RPMI8226 (cell line): ENCODE data around the gene AKAP8.
"Not testable (repeated sequence)": the region's sequence is repeated elsewhere in the genome, so short reads cannot be mapped to it uniquely, and the experiment has no call there.

Experiments
- DNase-seq: peaks from one replicate; pipeline ENCODE4 v3.0.0-alpha.2; 2015

AKAP8 gene

GRCh38 chr19:15379083-15379998 is at the start of gene AKAP8:
AKAP8 (minus strand) TSS chr19:15379787; CDS start chr19:15379731, 56 bp downstream.
- DNase-seq = peak; percentile 99

GRCh38 chr19:15427991-15428471 is 48.4 kb upstream of the AKAP8 start:
- DNase-seq = no peak

- DNase-seq = no peak
These were observed 47.7 kb upstream of the AKAP8 start for GRCh38 chr19:15427350-15427700.

- DNase-seq = no peak
These were observed 47.1 kb upstream of the AKAP8 start for GRCh38 chr19:15426485-15427349.

GRCh38 chr19:15425321-15425950 is 45.8 kb upstream of the AKAP8 start:
- no peak for DNase-seq

GRCh38 chr19:15424692-15425272 is 45.2 kb upstream of the AKAP8 start:
- DNase-seq = no peak

GRCh38 chr19:15424121-15424520 is 44.5 kb upstream of the AKAP8 start:
- no peak for DNase-seq

GRCh38 chr19:15423130-15423529 is 43.5 kb upstream of the AKAP8 start:
- no peak for DNase-seq

GRCh38 chr19:15422296-15423075 is 42.9 kb upstream of the AKAP8 start:
- DNase-seq = no peak

GRCh38 chr19:15421721-15422260 is 42.2 kb upstream of the AKAP8 start:
- DNase-seq = no peak

GRCh38 chr19:15421136-15421695 is 41.6 kb upstream of the AKAP8 start:
- DNase-seq = no peak

- no peak for DNase-seq
These were observed 39.9 kb upstream of the AKAP8 start for GRCh38 chr19:15419413-15420025.

GRCh38 chr19:15418579-15419412 is 39.2 kb upstream of the AKAP8 start, which contains the start of gene AKAP8L:
AKAP8L (minus strand) TSS chr19:15418988; CDS start chr19:15418923, 65 bp downstream.
- peak; percentile 99 for DNase-seq

GRCh38 chr19:15418231-15418578 is 38.6 kb upstream of the AKAP8 start:
- DNase-seq = no peak

- no peak for DNase-seq
These were observed 38.1 kb upstream of the AKAP8 start for GRCh38 chr19:15417699-15418098.

- DNase-seq = no peak
These were observed 33.2 kb upstream of the AKAP8 start for GRCh38 chr19:15412832-15413231.

- DNase-seq = not testable (repeated sequence)
These were observed 31.8 kb upstream of the AKAP8 start for GRCh38 chr19:15411351-15411750.

- no peak for DNase-seq
These were observed 25.2 kb upstream of the AKAP8 start for GRCh38 chr19:15404780-15405211.

- DNase-seq = no peak
These were observed 24.7 kb upstream of the AKAP8 start for GRCh38 chr19:15404097-15404779.
